Nephron (organoid): ENCODE data around the gene PPP2R5C.

ENCODE experiments used
- H3K27ac Mint-ChIP-seq, 3 experiments: 2 replicates each; pipeline ENCODE4 v1.8.0; 2020; ENCODE audit warnings: mixed read lengths in 3 of 3, mild to moderate bottlenecking in 2 of 3, moderate library complexity in 1 of 3
- H3K27me3 Mint-ChIP-seq: 2 replicates; pipeline ENCODE4 v1.8.0; 2021; ENCODE audit warnings: low read depth, mild to moderate bottlenecking, moderate library complexity, mixed read lengths
- H3K36me3 Mint-ChIP-seq: 2 replicates; pipeline ENCODE4 v1.8.0; 2020; ENCODE audit warnings: low read depth, mixed read lengths
- H3K4me1 Mint-ChIP-seq: 2 replicates; pipeline ENCODE4 v1.8.0; 2020; ENCODE audit warnings: mixed read lengths
- H3K4me3 Mint-ChIP-seq, 3 experiments: 2 replicates each; pipeline ENCODE4 v1.8.0; 2020; ENCODE audit warnings: mild to moderate bottlenecking in 3 of 3, mixed read lengths in 3 of 3, moderate library complexity in 2 of 3
- H3K9me3 Mint-ChIP-seq: 2 replicates; pipeline ENCODE4 v1.8.0; 2020; ENCODE audit warnings: mixed read lengths
- CTCF ChIP-seq, 3 experiments: fragments of 200-600 bp; sonication (generic); IDR thresholded peaks; one replicate each; pipeline ENCODE4 v1.5.0; 2021; ENCODE audit warnings: antibody characterized with exemption in 3 of 3; ENCODE audit not compliant: unreplicated experiment in 3 of 3

PPP2R5C gene

GRCh38 chr14:101887219-101887618, 125.7 kb downstream of the PPP2R5C start:
- Mint-ChIP-seq H3K27me3 (no peaks in the 10 kb centered on the region), H3K4me3 (no peak overlapping the region), H3K4me1 (no peaks in the 10 kb centered on the region), H3K9me3 (peaks cover 9% of the 10 kb centered on the region), H3K36me3 (peaks cover 80% of the 10 kb centered on the region), H3K27ac (no peak overlapping the region)
- no peak for TF ChIP-seq CTCF (IDR thresholded peaks at IDR 0.05; ENCODE audit: unreplicated experiment in 3 of 3)

DNA sequence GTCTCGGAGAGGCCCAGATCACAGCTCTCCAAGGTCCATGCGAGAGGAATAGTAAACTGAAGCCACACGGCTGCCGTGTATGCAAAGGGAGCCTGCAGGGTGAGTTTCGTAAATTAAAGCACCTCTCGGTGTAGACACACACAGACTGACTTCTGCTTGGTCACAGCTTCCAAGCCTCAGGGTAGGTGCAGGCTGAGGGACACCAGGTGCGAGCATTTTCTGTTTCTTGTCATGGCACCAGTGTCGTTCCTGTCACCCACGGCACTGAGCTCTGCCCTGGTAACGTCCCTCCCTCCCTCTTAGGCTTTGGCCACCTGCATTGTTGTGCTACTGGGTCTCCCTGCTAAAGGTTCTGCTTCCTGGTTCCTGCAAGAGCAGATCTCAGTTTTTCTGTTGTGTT, 126.7 kb downstream of the PPP2R5C start:
- peaks cover 76% of the 10 kb centered on the region for H3K36me3 Mint-ChIP-seq
- peaks cover 9% of the 10 kb centered on the region for H3K9me3 Mint-ChIP-seq
- H3K4me3 Mint-ChIP-seq = no peak overlapping the region
- no peak overlapping the region for H3K27ac Mint-ChIP-seq
- H3K27me3 Mint-ChIP-seq = no peaks in the 10 kb centered on the region
- H3K4me1 Mint-ChIP-seq = no peaks in the 10 kb centered on the region
- no peak for TF ChIP-seq CTCF (IDR thresholded peaks at IDR 0.05; ENCODE audit: unreplicated experiment in 3 of 3)

DNA sequence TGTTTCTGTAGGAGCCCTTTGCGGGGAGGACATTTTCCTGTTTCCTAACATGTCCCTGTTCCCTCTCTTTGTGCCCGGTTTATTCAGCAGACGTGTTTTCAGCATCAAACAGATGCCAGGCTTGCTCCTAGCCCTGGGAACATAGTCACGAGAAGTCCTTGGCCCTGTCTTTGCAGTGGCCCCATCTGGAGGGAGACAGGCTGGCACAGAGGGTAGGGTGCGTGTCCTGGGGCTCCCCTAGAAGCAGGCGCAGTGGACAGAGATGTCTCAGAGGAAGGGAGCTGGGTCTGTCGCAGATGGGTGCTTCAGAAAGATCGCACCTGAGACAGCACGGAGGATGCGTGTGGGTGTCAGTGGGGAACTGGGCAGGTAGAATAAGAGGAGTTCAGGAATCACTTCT, 127.9 kb downstream of the PPP2R5C start:
- TF ChIP-seq CTCF (IDR thresholded peaks at IDR 0.05; ENCODE audit: unreplicated experiment in 3 of 3) = no peak
- Mint-ChIP-seq H3K27ac (no peak overlapping the region), H3K4me3 (no peak overlapping the region), H3K9me3 (peaks cover 7% of the 10 kb centered on the region), H3K36me3 (peaks cover 74% of the 10 kb centered on the region), H3K27me3 (no peaks in the 10 kb centered on the region), H3K4me1 (no peaks in the 10 kb centered on the region)

DNA sequence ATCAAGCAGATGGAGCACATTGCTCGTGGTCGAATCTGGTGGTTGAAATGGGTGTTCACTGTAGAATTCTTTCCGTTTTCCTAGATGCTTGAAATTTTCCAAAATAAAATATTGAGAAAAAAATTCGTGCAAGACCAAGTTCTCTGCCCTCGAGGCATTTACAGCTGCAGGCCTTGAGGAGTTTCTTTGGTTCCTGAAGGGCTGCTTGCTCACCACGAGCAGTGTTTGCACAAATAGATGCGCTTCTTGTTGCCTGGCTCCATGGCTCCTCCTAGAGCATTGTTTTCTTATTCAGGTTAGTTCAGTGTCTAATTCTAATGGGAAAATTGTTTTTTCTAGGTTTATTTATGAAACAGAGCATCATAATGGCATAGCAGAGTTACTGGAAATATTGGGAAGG, 128.4 kb downstream of the PPP2R5C start:
- Mint-ChIP-seq H3K27ac (no peak overlapping the region), H3K4me1 (no peaks in the 10 kb centered on the region), H3K4me3 (no peak overlapping the region), H3K36me3 (peaks cover 74% of the 10 kb centered on the region), H3K27me3 (no peaks in the 10 kb centered on the region), H3K9me3 (peaks cover 7% of the 10 kb centered on the region)
- no peak for TF ChIP-seq CTCF (IDR thresholded peaks at IDR 0.05; ENCODE audit: unreplicated experiment in 3 of 3)

GRCh38 chr14:101891471-101891870, 130.0 kb downstream of the PPP2R5C start:
- H3K27ac Mint-ChIP-seq = no peak overlapping the region
- H3K36me3 Mint-ChIP-seq = peaks cover 67% of the 10 kb centered on the region
- H3K4me3 Mint-ChIP-seq = no peak overlapping the region
- H3K27me3 Mint-ChIP-seq = no peaks in the 10 kb centered on the region
- H3K4me1 Mint-ChIP-seq = no peaks in the 10 kb centered on the region
- peaks cover under 1% of the 10 kb centered on the region for H3K9me3 Mint-ChIP-seq
- no peak for TF ChIP-seq CTCF (IDR thresholded peaks at IDR 0.05; ENCODE audit: unreplicated experiment in 3 of 3)

GRCh38 chr14:101893759-101894158, 132.2 kb downstream of the PPP2R5C start:
- Mint-ChIP-seq H3K27me3 (no peaks in the 10 kb centered on the region), H3K36me3 (peaks cover 73% of the 10 kb centered on the region), H3K27ac (no peak overlapping the region)

More at GRCh38 chr14:101893759-101894158, 132.2 kb downstream of the PPP2R5C start:
- Mint-ChIP-seq H3K4me3 (no peak overlapping the region), H3K9me3 (no peaks in the 10 kb centered on the region), H3K4me1 (no peaks in the 10 kb centered on the region)
- TF ChIP-seq CTCF (IDR thresholded peaks at IDR 0.05; ENCODE audit: unreplicated experiment in 3 of 3) = no peak
